ENCODE measurements around the gene TSNAXIP1.

The TSNAXIP1 gene

GRCh38 chr16:67855789-67856188 is 49.1 kb downstream of the TSNAXIP1 start:
- no peak for DNase-seq (ENCODE audit: extremely low read depth, low read depth)
- TF ChIP-seq CTCF (IDR thresholded peaks at IDR 0.05; ENCODE audit: low read depth, low read length) = no peak

- no peak for TF ChIP-seq CTCF (IDR thresholded peaks at IDR 0.05; ENCODE audit: low read depth, low read length)
- DNase-seq (ENCODE audit: extremely low read depth, low read depth) = no peak
Measured at GRCh38 chr16:67856927-67857546, 50.3 kb downstream of the TSNAXIP1 start.

GRCh38 chr16:67857547-67858233 is 51.0 kb downstream of the TSNAXIP1 start:
- no peak for TF ChIP-seq CTCF (IDR thresholded peaks at IDR 0.05; ENCODE audit: low read depth, low read length)
- DNase-seq (ENCODE audit: extremely low read depth, low read depth) = peak; percentile 85

GRCh38 chr16:67858500-67858899 is 51.8 kb downstream of the TSNAXIP1 start:
- DNase-seq (ENCODE audit: extremely low read depth, low read depth) = no peak
- TF ChIP-seq CTCF (IDR thresholded peaks at IDR 0.05; ENCODE audit: low read depth, low read length) = no peak

- no peak for DNase-seq (ENCODE audit: extremely low read depth, low read depth)
- TF ChIP-seq CTCF (IDR thresholded peaks at IDR 0.05; ENCODE audit: low read depth, low read length) = no peak
Measured at GRCh38 chr16:67860589-67861398, 54.1 kb downstream of the TSNAXIP1 start.

- no peak for DNase-seq (ENCODE audit: extremely low read depth, low read depth)
- no peak for TF ChIP-seq CTCF (IDR thresholded peaks at IDR 0.05; ENCODE audit: low read depth, low read length)
Measured at GRCh38 chr16:67861877-67862276, 55.2 kb downstream of the TSNAXIP1 start.
